PC-3 (cell line): Measurements from ENCODE around the gene RGL3. TPM values are rescaled to one million over a fixed set of nuclear protein-coding genes. Genes with fewer than 3 reads are reported as not detected.

ENCODE experiments used
- ATAC-seq: fragments of 200-7000 bp; cut with Tn5 transposase; 2 replicates; pipeline ENCODE4 v1.9.1; 2020; ENCODE audit warnings: mild to moderate bottlenecking, moderate library complexity
- BruUV-seq: library from RNA; stranded (reverse); fragments of 400-500 nt; replicated peaks from 2 replicates; lab custom pipeline; 2021; lab: Mats Ljungman, UMichigan
- CTCF ChIA-PET: fragments of 300-600 bp; sonication (Branson Sonifier 250); formaldehyde crosslinking; loops from one replicate; lab custom pipeline; 2022; ENCODE audit warnings: antibody characterized with exemption; lab: Charles Lee
- POLR2A ChIA-PET: fragments of 300-600 bp; sonication (Branson Sonifier 250); formaldehyde crosslinking; loops from one replicate; lab custom pipeline; 2022; ENCODE audit warnings: antibody characterized with exemption; ENCODE audit not compliant: unreplicated experiment; lab: Charles Lee
- DNase-seq: peaks from one replicate; pipeline ENCODE4 v3.0.0-alpha.2; 2015
- H2AFZ ChIP-seq: fragments of 300-600 bp; sonication (generic); 2 replicates; pipeline ENCODE4 v1.6.0; 2016; ENCODE audit warnings: antibody characterized with exemption, low read length
- H3F3A ChIP-seq: fragments of 300-600 bp; sonication (generic); one replicate; pipeline ENCODE4 v1.6.0; 2017; ENCODE audit warnings: antibody characterized with exemption, low read length, control low read depth, mild to moderate bottlenecking; ENCODE audit not compliant: unreplicated experiment
- H3K27ac ChIP-seq: fragments of 300-600 bp; sonication (generic); 2 replicates; pipeline ENCODE4 v1.5.1; 2016; ENCODE audit warnings: mild to moderate bottlenecking, low read length
- H3K27me3 ChIP-seq: fragments of 300-600 bp; sonication (generic); 2 replicates; pipeline ENCODE4 v1.6.1; 2016; ENCODE audit warnings: low read length, mixed read lengths
- H3K36me3 ChIP-seq: fragments of 300-600 bp; sonication (generic); 2 replicates; pipeline ENCODE4 v1.6.1; 2016; ENCODE audit warnings: low read depth, mixed run types, low read length, mixed read lengths
- H3K4me1 ChIP-seq: fragments of 300-600 bp; sonication (generic); 2 replicates; pipeline ENCODE4 v1.5.1; 2016; ENCODE audit warnings: low read length; ENCODE audit not compliant: insufficient read depth
- H3K4me2 ChIP-seq: fragments of 300-600 bp; sonication (generic); 2 replicates; pipeline ENCODE4 v1.6.0; 2016; ENCODE audit warnings: low read length
- H3K4me3 ChIP-seq: fragments of 300-600 bp; sonication (generic); 2 replicates; pipeline ENCODE4 v1.5.1; 2016; ENCODE audit warnings: mild to moderate bottlenecking, low read length, mixed read lengths
- H3K79me2 ChIP-seq: fragments of 300-600 bp; sonication (generic); 2 replicates; pipeline ENCODE4 v1.6.1; 2017; ENCODE audit warnings: low read length, mixed read lengths
- H3K9ac ChIP-seq: fragments of 300-600 bp; sonication (generic); 2 replicates; pipeline ENCODE4 v1.6.0; 2016; ENCODE audit warnings: mild to moderate bottlenecking, low read length
- H3K9me2 ChIP-seq: fragments of 300-600 bp; sonication (generic); replicated peaks from 2 replicates; pipeline ENCODE4 v1.6.1; 2016; ENCODE audit warnings: mixed run types, low read length, mixed read lengths
- H3K9me3 ChIP-seq: fragments of 300-600 bp; sonication (generic); 2 replicates; pipeline ENCODE4 v1.6.1; 2016; ENCODE audit warnings: low read length, mixed read lengths
- H4K20me1 ChIP-seq: fragments of 300-600 bp; sonication (generic); 2 replicates; pipeline ENCODE4 v1.6.1; 2016; ENCODE audit warnings: low read length, mixed read lengths
- EZH2 ChIP-seq: fragments of 300-600 bp; sonication (generic); IDR thresholded peaks from one replicate; pipeline ENCODE4 v1.6.1; 2017; ENCODE audit warnings: antibody characterized with exemption, mild to moderate bottlenecking, low read length; ENCODE audit not compliant: unreplicated experiment
- EZH2phosphoT487 ChIP-seq: fragments of 300-600 bp; sonication (generic); IDR thresholded peaks from 2 replicates; pipeline ENCODE4 v1.6.1; 2018; ENCODE audit warnings: mild to moderate bottlenecking, antibody characterized with exemption, low read length, borderline replicate concordance
- intact Hi-C: fragments of 100-400 bp; cut with micrococcal nuclease; formaldehyde crosslinking; loops from 2 replicates; pipeline ENCODE4 v1.9.0; 2023
- total RNA-seq: library from RNA; depleted of rRNA; stranded (reverse); fragments of >200 nt; gene quantifications from 2 replicates; pipeline ENCODE4 v1.2.3, GENCODE V29; 2014
- TF ChIP-seq, protein P1 (sequence below): fragments of 300-600 bp; sonication (generic); conservative IDR thresholded peaks from 2 replicates; pipeline ENCODE4 v1.5.1; 2017; ENCODE audit warnings: antibody characterized with exemption, low read depth, mild to moderate bottlenecking, low read length

The RGL3 gene
- total RNA-seq, 1 experiment from 2014 or later = 23.5 TPM

DNA sequence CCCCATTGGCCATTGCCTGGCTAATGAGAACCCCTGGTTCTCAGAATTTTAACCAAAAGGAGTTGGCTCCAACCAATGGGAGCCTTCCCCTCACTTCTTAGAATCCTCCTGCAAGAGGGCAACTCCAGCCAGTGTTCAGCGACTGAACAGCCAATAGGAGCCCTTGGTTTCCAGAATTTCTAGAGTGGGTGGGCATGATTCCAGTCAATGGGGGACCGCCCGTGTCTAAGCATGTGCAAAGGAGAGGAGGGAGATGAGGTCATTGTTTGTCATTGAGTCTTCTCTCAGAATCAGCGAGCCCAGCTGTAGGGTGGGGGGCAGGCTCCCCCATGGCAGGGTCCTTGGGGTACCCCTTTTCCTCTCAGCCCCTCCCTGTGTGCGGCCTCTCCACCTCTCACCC lies 54.2 kb downstream of the RGL3 start:
- no peaks in the 10 kb centered on the region for H4K20me1 ChIP-seq
- no peaks in the 10 kb centered on the region for H3K9me3 ChIP-seq
- H3K4me3 ChIP-seq = no peak overlapping the region
- H3K79me2 ChIP-seq = no peaks in the 10 kb centered on the region
- ChIA-PET POLR2A (no interaction called here), CTCF (no interaction called here)
- no peaks in the 10 kb centered on the region for H3K4me1 ChIP-seq
- ATAC-seq = no peak
- TF ChIP-seq EZH2 = no peak
- TF ChIP-seq EZH2phosphoT487 = no peak
- TF ChIP-seq, protein P1, sequence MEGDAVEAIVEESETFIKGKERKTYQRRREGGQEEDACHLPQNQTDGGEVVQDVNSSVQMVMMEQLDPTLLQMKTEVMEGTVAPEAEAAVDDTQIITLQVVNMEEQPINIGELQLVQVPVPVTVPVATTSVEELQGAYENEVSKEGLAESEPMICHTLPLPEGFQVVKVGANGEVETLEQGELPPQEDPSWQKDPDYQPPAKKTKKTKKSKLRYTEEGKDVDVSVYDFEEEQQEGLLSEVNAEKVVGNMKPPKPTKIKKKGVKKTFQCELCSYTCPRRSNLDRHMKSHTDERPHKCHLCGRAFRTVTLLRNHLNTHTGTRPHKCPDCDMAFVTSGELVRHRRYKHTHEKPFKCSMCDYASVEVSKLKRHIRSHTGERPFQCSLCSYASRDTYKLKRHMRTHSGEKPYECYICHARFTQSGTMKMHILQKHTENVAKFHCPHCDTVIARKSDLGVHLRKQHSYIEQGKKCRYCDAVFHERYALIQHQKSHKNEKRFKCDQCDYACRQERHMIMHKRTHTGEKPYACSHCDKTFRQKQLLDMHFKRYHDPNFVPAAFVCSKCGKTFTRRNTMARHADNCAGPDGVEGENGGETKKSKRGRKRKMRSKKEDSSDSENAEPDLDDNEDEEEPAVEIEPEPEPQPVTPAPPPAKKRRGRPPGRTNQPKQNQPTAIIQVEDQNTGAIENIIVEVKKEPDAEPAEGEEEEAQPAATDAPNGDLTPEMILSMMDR = no peak
- no peak overlapping the region for H2AFZ ChIP-seq
- H3K9ac ChIP-seq = no peak overlapping the region
- no peak overlapping the region for H3K4me2 ChIP-seq
- no peak for DNase-seq
- TSS peak; percentile 75 for BruUV-seq
- H3K27me3 ChIP-seq = no peaks in the 10 kb centered on the region
- H3K27ac ChIP-seq = no peak overlapping the region
- no peaks in the 10 kb centered on the region for H3K9me2 ChIP-seq
- intact Hi-C loops = no loop called here
- H3K36me3 ChIP-seq = peaks cover 3% of the 10 kb centered on the region; the same call in 1 of the 2 replicates
- H3F3A ChIP-seq = no peaks in the 10 kb centered on the region

DNA sequence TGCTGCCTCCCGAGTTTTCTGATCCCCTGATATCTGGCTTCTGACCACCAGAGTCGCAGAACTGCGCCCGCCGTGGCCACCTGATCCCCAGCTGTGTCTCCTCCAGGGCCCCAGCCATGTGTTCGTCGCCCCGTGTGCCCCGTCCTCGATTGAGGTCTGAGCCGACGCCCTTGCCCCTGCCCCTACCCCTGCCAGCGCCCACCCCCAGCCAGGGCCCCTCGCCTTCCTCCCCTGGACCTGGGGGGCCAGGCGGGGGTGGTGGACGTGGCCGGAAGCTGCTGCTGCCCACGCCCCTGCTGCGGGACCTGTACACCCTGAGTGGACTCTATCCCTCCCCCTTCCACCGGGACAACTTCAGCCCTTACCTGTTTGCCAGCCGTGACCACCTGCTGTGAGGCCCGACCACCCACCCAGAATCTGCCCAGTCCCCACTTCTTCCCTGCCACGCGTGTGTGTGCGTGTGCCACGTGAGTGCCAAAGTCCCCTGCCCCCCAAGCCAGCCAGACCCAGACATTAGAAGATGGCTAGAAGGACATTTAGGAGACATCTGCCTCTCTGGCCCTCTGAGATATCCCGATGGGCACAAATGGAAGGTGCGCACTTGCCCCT lies 54.7 kb downstream of the RGL3 start:
- intact Hi-C loops = no loop called here
- Histone ChIP-seq H3K9ac (no peak overlapping the region), H4K20me1 (no peaks in the 10 kb centered on the region), H3K27ac (no peak overlapping the region), H3K36me3 (peaks cover 3% of the 10 kb centered on the region; the same call in 1 of the 2 replicates), H3K4me3 (no peak overlapping the region), H3K27me3 (no peaks in the 10 kb centered on the region), H3K4me2 (no peak overlapping the region), H3K9me3 (no peaks in the 10 kb centered on the region), H2AFZ (no peak overlapping the region), H3K4me1 (no peaks in the 10 kb centered on the region), H3K79me2 (no peaks in the 10 kb centered on the region), H3F3A (no peaks in the 10 kb centered on the region), H3K9me2 (no peaks in the 10 kb centered on the region)
- POLR2A ChIA-PET = no interaction called here
- ATAC-seq = no peak
- no peak for DNase-seq
- no TSS peak for BruUV-seq
- CTCF ChIA-PET = no interaction called here
- TF ChIP-seq EZH2phosphoT487 (no peak), EZH2 (no peak)
- TF ChIP-seq, protein P1 = no peak

DNA sequence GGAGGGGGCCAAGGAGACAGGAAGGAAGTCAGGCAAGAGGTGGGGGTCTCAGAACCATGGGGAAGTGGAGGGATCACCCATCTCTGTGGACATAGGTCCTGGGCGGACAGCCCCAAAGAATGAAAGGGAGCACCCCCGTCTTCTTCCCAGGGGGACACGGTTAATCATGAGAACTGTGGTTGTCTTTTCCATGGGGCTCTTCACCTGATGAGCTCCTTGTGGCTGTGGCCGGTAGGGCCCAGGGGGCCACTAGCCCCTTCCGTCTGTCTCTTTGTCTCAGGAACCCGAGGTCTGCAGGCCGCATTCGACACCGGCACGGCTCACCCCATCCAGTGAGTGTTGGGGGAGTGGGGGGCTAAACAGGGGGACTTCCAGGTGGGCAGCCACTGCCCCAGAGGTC lies 55.2 kb downstream of the RGL3 start:
- Histone ChIP-seq H3K9ac (no peak overlapping the region), H2AFZ (no peak overlapping the region), H3K27me3 (no peaks in the 10 kb centered on the region), H3K27ac (no peak overlapping the region), H3K9me3 (no peaks in the 10 kb centered on the region), H3K9me2 (no peaks in the 10 kb centered on the region), H3K36me3 (peaks cover 3% of the 10 kb centered on the region; the same call in 1 of the 2 replicates), H3K79me2 (no peaks in the 10 kb centered on the region), H3K4me1 (no peaks in the 10 kb centered on the region), H4K20me1 (no peaks in the 10 kb centered on the region), H3K4me2 (no peak overlapping the region), H3K4me3 (no peak overlapping the region), H3F3A (no peaks in the 10 kb centered on the region)
- ATAC-seq (no peak), DNase-seq (no peak)
- no peak for TF ChIP-seq EZH2phosphoT487
- no peak for TF ChIP-seq EZH2
- TF ChIP-seq, protein P1 = no peak
- intact Hi-C loops = no loop called here
- ChIA-PET POLR2A (no interaction called here), CTCF (no interaction called here)
- no TSS peak for BruUV-seq
